Activated CD8-positive, alpha-beta T cell treated with anti-CD3 and anti-CD28 coated beads, Interleukin-2, amount 10 ng/mL, durations not matched to agents 7 days and 5 days (primary cell): ENCODE data around the gene NAALADL2. TPM values are rescaled to one million over a fixed set of nuclear protein-coding genes. Genes with fewer than 3 reads are reported as not detected.

ENCODE experiments used
- ATAC-seq: fragments of 150-1000 bp; cut with Tn5 transposase; one replicate; pipeline ENCODE4 v1.10.0; 2021; ENCODE audit warnings: moderate library complexity
- CTCF ChIA-PET: fragments of 350-600 bp; sonication (Branson Sonifier 250); formaldehyde crosslinking; loops from one replicate; lab custom pipeline; 2021; ENCODE audit warnings: antibody characterized with exemption; lab: Charles Lee
- POLR2A ChIA-PET: fragments of 350-600 bp; sonication (Branson Sonifier 250); formaldehyde crosslinking; loops from one replicate; lab custom pipeline; 2021; ENCODE audit warnings: antibody characterized with exemption; lab: Charles Lee
- DNase-seq: peaks from one replicate; pipeline ENCODE4 v3.0.0-alpha.2; 2020
- H3K27ac Mint-ChIP-seq: one replicate; pipeline ENCODE4 v1.8.0; 2021; ENCODE audit warnings: mild to moderate bottlenecking, mixed read lengths
- H3K27me3 Mint-ChIP-seq: one replicate; pipeline ENCODE4 v1.8.0; 2021; ENCODE audit warnings: low read depth, mixed read lengths
- H3K36me3 Mint-ChIP-seq: one replicate; pipeline ENCODE4 v1.8.0; 2021; ENCODE audit warnings: low read depth, mixed read lengths
- H3K4me1 Mint-ChIP-seq: one replicate; pipeline ENCODE4 v1.8.0; 2021; ENCODE audit warnings: low read depth, mixed read lengths
- H3K4me3 Mint-ChIP-seq: one replicate; pipeline ENCODE4 v1.8.0; 2021; ENCODE audit warnings: mild to moderate bottlenecking, mixed read lengths
- H3K9me3 Mint-ChIP-seq: one replicate; pipeline ENCODE4 v1.8.0; 2022; ENCODE audit warnings: mixed read lengths; ENCODE audit not compliant: insufficient read depth
- total RNA-seq, 2 experiments: library from RNA; stranded (reverse); gene quantifications; one replicate each; pipeline ENCODE4 v1.2.3, GENCODE V29; 2021

Gene NAALADL2
- total RNA-seq, 2 experiments from 2014 or later = 0.39 to 0.47 TPM

DNA sequence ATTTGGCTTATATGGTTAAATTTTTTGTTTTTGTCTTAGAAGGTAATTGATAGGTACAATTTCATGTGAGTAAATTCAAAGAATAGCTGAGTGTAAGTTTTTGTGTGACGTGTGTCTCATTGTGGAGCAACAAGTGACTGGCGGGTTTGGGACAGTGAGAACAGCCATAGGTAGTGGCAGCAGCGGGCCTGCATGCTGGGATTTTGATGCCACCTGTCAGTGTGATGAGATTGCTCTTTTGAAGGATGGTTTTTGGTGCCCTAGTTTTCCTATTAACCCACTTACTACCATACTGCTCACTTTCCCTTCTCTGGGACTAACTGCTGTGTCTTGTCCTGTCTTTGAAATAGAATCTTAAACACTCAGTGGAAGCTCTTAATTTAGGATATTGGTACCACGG lies 522.6 kb downstream of the NAALADL2 start:
- ChIA-PET POLR2A (no interaction called here), CTCF (no interaction called here)
- Mint-ChIP-seq H3K27me3 (no peaks in the 10 kb centered on the region), H3K27ac (no peak overlapping the region), H3K4me3 (no peak overlapping the region), H3K36me3 (no peaks in the 10 kb centered on the region), H3K4me1 (no peaks in the 10 kb centered on the region), H3K9me3 (no peaks in the 10 kb centered on the region)
- ATAC-seq = no peak
- no peak for DNase-seq

- Mint-ChIP-seq H3K36me3 (no peaks in the 10 kb centered on the region), H3K27me3 (no peaks in the 10 kb centered on the region), H3K4me1 (no peaks in the 10 kb centered on the region), H3K27ac (no peak overlapping the region), H3K9me3 (no peaks in the 10 kb centered on the region), H3K4me3 (no peak overlapping the region)
- ChIA-PET POLR2A (no interaction called here), CTCF (no interaction called here)
- ATAC-seq (no peak), DNase-seq (no peak)
Observed at GRCh38 chr3:175383371-175383770, 524.2 kb downstream of the NAALADL2 start.

- H3K27ac Mint-ChIP-seq = no peak overlapping the region
Observed at GRCh38 chr3:175383813-175384212, 524.7 kb downstream of the NAALADL2 start.

DNA sequence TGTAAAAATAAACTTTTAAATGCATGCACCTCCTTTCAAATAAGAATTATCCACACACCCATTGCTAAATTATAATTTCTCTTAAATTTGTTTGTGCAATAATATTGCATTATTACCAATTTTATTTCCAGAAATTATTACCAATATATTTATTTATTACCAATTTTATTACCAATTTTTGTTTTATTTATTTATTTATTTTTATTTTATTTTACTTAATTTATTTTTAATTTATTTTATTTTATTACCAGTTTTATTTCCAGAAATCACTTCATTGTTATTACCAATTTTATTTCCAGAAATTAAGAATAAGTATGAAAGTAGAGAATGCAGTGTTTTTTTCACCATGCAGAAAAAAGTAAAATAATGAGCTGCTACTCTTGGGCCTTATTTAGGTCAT lies 525.4 kb downstream of the NAALADL2 start:
- Mint-ChIP-seq H3K9me3 (no peaks in the 10 kb centered on the region), H3K4me3 (no peak overlapping the region), H3K27ac (no peak overlapping the region), H3K27me3 (no peaks in the 10 kb centered on the region), H3K36me3 (no peaks in the 10 kb centered on the region), H3K4me1 (no peaks in the 10 kb centered on the region)
- no peak for ATAC-seq
- POLR2A ChIA-PET = no interaction called here
- DNase-seq = no peak
- CTCF ChIA-PET = no interaction called here

More at GRCh38 chr3:175383813-175384212, 524.7 kb downstream of the NAALADL2 start:
- no peaks in the 10 kb centered on the region for H3K36me3 Mint-ChIP-seq
- POLR2A ChIA-PET = no interaction called here
- ATAC-seq (no peak), DNase-seq (no peak)
- CTCF ChIA-PET = no interaction called here
- no peak overlapping the region for H3K4me3 Mint-ChIP-seq
- H3K27me3 Mint-ChIP-seq = no peaks in the 10 kb centered on the region
- no peaks in the 10 kb centered on the region for H3K4me1 Mint-ChIP-seq
- no peaks in the 10 kb centered on the region for H3K9me3 Mint-ChIP-seq

DNA sequence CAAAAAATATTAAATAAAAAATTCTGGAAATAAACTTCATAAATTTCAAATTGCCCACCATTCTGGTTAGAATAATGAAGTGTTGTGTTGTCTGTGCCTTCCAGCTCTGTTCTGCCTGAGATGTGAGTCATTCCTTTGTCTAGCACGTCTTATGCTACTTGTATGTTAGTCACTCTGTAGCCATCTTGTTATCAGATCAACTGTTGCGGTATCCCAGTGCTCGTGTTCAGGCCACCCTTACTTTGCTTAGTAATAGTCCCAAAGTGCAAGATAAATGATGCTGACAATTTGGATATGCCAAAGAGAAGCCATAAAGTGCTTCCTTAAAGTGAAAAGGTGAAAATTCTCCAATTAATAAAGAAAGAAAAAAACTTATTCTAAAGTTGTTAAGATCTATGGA lies 527.5 kb downstream of the NAALADL2 start:
- H3K9me3 Mint-ChIP-seq = no peaks in the 10 kb centered on the region
- H3K4me1 Mint-ChIP-seq = no peaks in the 10 kb centered on the region
- H3K27ac Mint-ChIP-seq = no peak overlapping the region

GRCh38 chr3:175389560-175389959 lies 530.4 kb downstream of the NAALADL2 start:
- Mint-ChIP-seq H3K27me3 (no peaks in the 10 kb centered on the region), H3K4me3 (no peak overlapping the region), H3K4me1 (no peaks in the 10 kb centered on the region), H3K36me3 (no peaks in the 10 kb centered on the region), H3K9me3 (no peaks in the 10 kb centered on the region), H3K27ac (no peak overlapping the region)
- no peak for DNase-seq
- CTCF ChIA-PET = no interaction called here
- no peak for ATAC-seq
- POLR2A ChIA-PET = no interaction called here

More for the DNA sequence above, 527.5 kb downstream of the NAALADL2 start:
- ATAC-seq (no peak), DNase-seq (no peak)
- ChIA-PET CTCF (no interaction called here), POLR2A (no interaction called here)
- Mint-ChIP-seq H3K36me3 (no peaks in the 10 kb centered on the region), H3K4me3 (no peak overlapping the region), H3K27me3 (no peaks in the 10 kb centered on the region)

- ChIA-PET POLR2A (no interaction called here), CTCF (no interaction called here)
- H3K36me3 Mint-ChIP-seq = no peaks in the 10 kb centered on the region
- H3K4me3 Mint-ChIP-seq = no peak overlapping the region
- DNase-seq (no peak), ATAC-seq (no peak)
- no peaks in the 10 kb centered on the region for H3K27me3 Mint-ChIP-seq
- H3K4me1 Mint-ChIP-seq = no peaks in the 10 kb centered on the region
- no peak overlapping the region for H3K27ac Mint-ChIP-seq
- H3K9me3 Mint-ChIP-seq = no peaks in the 10 kb centered on the region
Observed at GRCh38 chr3:175391601-175392000, 532.5 kb downstream of the NAALADL2 start.

DNA sequence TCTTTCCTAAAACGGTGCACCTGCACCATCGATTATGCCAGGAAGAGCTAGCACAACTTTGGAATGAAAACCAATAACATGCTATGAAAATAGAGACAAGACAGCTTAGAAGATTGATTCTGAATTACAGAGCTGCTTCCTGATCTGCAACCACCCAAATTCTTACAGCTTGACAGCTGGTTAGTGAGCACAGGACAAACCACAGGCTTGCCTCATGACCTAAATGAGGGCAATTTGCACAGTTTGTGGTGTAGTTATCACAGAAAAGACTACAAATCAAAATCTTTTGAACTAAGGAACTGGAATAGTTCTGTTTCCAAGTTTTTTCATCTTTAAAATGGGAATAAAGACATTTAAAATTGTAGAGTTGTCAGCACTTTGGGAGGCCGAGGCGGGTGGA lies 533.5 kb downstream of the NAALADL2 start:
- Mint-ChIP-seq H3K27me3 (no peaks in the 10 kb centered on the region), H3K36me3 (no peaks in the 10 kb centered on the region), H3K4me3 (no peak overlapping the region), H3K27ac (no peak overlapping the region), H3K9me3 (no peaks in the 10 kb centered on the region), H3K4me1 (no peaks in the 10 kb centered on the region)
- DNase-seq = no peak
- ChIA-PET CTCF (no interaction called here), POLR2A (no interaction called here)
- no peak for ATAC-seq

DNA sequence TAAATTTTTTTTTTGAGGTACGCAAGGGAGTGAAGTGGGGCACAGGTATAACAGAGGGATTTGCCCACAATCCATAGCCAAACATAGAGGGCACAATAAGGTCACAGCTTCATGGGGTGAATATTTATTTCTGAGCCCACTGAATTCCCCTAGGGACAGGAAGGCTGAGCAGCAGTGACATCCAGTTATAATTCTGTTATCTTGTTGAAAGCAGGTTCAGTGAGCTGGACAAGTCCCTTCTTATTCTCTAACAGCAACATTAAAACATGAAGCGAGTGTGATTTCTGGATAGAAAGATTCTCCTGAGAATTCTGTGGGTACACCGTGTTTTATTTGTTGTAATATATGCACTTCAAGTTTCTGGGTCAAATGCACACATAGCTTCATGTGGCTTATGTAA lies 538.2 kb downstream of the NAALADL2 start:
- H3K4me1 Mint-ChIP-seq = no peaks in the 10 kb centered on the region
- H3K36me3 Mint-ChIP-seq = no peaks in the 10 kb centered on the region
- DNase-seq = no peak
- ChIA-PET POLR2A (no interaction called here), CTCF (no interaction called here)
- no peaks in the 10 kb centered on the region for H3K27me3 Mint-ChIP-seq
- no peak overlapping the region for H3K4me3 Mint-ChIP-seq
- no peak for ATAC-seq
- H3K9me3 Mint-ChIP-seq = no peaks in the 10 kb centered on the region
- no peak overlapping the region for H3K27ac Mint-ChIP-seq

DNA sequence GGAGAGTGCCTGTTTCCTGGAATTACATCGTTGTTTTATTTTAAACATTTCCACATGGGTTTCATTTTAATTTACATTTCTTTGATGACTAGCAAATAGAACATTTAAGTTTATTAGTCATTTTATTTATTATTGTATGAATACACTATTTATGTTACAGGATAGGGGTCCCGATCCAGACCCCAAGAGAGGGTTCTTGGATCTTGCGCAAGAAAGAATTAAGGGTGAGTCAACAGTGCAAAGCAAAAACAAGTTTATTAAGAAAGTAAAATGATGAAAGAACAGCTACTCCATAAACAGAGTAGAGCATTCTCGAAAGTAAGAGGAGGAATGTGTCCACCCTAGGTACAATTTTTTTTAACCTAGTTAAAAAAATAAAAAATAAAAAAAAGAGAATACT lies 539.5 kb downstream of the NAALADL2 start:
- Mint-ChIP-seq H3K27ac (no peak overlapping the region), H3K9me3 (no peaks in the 10 kb centered on the region), H3K36me3 (no peaks in the 10 kb centered on the region), H3K4me3 (no peak overlapping the region), H3K27me3 (no peaks in the 10 kb centered on the region), H3K4me1 (no peaks in the 10 kb centered on the region)
- ATAC-seq (no peak), DNase-seq (no peak)
- ChIA-PET CTCF (no interaction called here), POLR2A (no interaction called here)

- H3K9me3 Mint-ChIP-seq = no peaks in the 10 kb centered on the region
- DNase-seq = no peak
- H3K4me3 Mint-ChIP-seq = no peak overlapping the region
- ATAC-seq = no peak
- POLR2A ChIA-PET = no interaction called here
- H3K27ac Mint-ChIP-seq = no peak overlapping the region
- H3K4me1 Mint-ChIP-seq = no peaks in the 10 kb centered on the region
- H3K36me3 Mint-ChIP-seq = no peaks in the 10 kb centered on the region
- no peaks in the 10 kb centered on the region for H3K27me3 Mint-ChIP-seq
- CTCF ChIA-PET = no interaction called here
Observed at GRCh38 chr3:175399156-175399840, 540.2 kb downstream of the NAALADL2 start.

DNA sequence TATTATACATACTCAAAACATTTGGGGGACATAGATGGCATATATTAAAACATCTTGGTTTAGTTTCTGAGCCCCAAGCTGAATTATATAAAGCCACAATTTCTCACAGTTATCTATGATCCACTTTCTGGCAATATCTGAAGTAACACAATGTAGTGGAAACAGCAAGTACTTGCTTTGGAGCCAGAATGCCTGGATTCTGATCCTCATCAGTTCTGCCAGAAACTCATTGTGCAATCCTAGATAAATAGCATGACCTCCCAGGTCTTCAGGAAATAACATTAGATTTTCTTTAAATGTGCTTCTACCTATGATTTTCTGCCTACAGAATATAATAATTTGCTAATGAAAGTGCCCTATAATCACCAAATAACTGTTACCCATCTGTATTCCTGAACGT lies 544.9 kb downstream of the NAALADL2 start:
- no peak overlapping the region for H3K27ac Mint-ChIP-seq
- H3K4me3 Mint-ChIP-seq = no peak overlapping the region
- H3K9me3 Mint-ChIP-seq = no peaks in the 10 kb centered on the region
- ChIA-PET POLR2A (no interaction called here), CTCF (no interaction called here)
- ATAC-seq (no peak), DNase-seq (no peak)
- no peaks in the 10 kb centered on the region for H3K4me1 Mint-ChIP-seq
- H3K27me3 Mint-ChIP-seq = no peaks in the 10 kb centered on the region
- no peaks in the 10 kb centered on the region for H3K36me3 Mint-ChIP-seq

DNA sequence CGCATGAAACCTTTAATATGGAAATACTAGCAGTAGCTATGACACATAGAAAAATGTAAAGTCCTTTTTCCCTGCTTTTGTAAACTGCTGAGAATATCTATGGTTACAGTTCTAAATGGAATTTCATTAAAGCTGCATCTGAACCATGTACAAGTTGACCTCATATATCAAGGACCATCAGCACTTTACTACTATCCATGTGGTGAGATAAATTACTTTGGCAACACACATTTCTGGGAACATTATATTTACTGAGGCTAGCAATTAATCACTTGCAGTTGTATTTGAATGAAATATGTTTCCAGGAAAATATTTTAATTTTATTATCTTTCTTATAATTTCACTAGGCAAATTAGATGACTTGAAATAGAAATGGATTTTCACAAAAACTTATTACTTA lies 545.5 kb downstream of the NAALADL2 start:
- DNase-seq (no peak), ATAC-seq (no peak)
- Mint-ChIP-seq H3K27ac (no peak overlapping the region), H3K4me1 (no peaks in the 10 kb centered on the region), H3K9me3 (no peaks in the 10 kb centered on the region), H3K27me3 (no peaks in the 10 kb centered on the region), H3K36me3 (no peaks in the 10 kb centered on the region), H3K4me3 (no peak overlapping the region)
- ChIA-PET CTCF (no interaction called here), POLR2A (no interaction called here)
